Activated naive CD4-positive, alpha-beta T cell treated with anti-CD3 and anti-CD28 coated beads, Interleukin-2, amount 10 ng/mL, durations not matched to agents 7 days and 5 days (primary cell): Measurements from ENCODE around the gene KCNK7.
"Not testable (repeated sequence)": the region's sequence is repeated elsewhere in the genome, so short reads cannot be mapped to it uniquely, and the experiment has no call there.

Experiments
- CTCF ChIA-PET: fragments of 350-600 bp; sonication (Branson Sonifier 250); formaldehyde crosslinking; loops from one replicate; lab custom pipeline; 2021; ENCODE audit warnings: antibody characterized with exemption; lab: Charles Lee
- DNase-seq: peaks from one replicate; pipeline ENCODE4 v3.0.0-alpha.2; 2020
- H3K27ac Mint-ChIP-seq: one replicate; pipeline ENCODE4 v1.8.0; 2021; ENCODE audit warnings: mild to moderate bottlenecking, moderate library complexity, mixed read lengths
- H3K27me3 Mint-ChIP-seq: one replicate; pipeline ENCODE4 v1.8.0; 2021; ENCODE audit warnings: mild to moderate bottlenecking, mixed read lengths
- H3K36me3 Mint-ChIP-seq: one replicate; pipeline ENCODE4 v1.8.0; 2021; ENCODE audit warnings: mixed read lengths
- H3K4me1 Mint-ChIP-seq: one replicate; pipeline ENCODE4 v1.8.0; 2021; ENCODE audit warnings: mixed read lengths
- H3K4me3 Mint-ChIP-seq: one replicate; pipeline ENCODE4 v1.8.0; 2021; ENCODE audit warnings: mild to moderate bottlenecking, moderate library complexity, mixed read lengths
- H3K9me3 Mint-ChIP-seq: one replicate; pipeline ENCODE4 v1.8.0; 2021; ENCODE audit warnings: mixed read lengths

The KCNK7 gene

GRCh38 chr11:65574109-65574810, 21.3 kb downstream of the KCNK7 start:
- CTCF ChIA-PET: interaction anchor here (0.7 to 5.6 kb wide), 8 partner anchors 13 to 33 kb away, joined by 3 to 95 read pairs (median 26); no protein-coding TSS in a partner anchor
- Mint-ChIP-seq H3K4me3 (peak overlapping the region; percentile 85), H3K27me3 (peaks cover 8% of the 10 kb centered on the region), H3K27ac (peak overlapping the region; percentile 97), H3K4me1 (peaks cover 62% of the 10 kb centered on the region), H3K9me3 (no peaks in the 10 kb centered on the region), H3K36me3 (peaks cover 27% of the 10 kb centered on the region)
- DNase-seq: peak; percentile 92

DNA sequence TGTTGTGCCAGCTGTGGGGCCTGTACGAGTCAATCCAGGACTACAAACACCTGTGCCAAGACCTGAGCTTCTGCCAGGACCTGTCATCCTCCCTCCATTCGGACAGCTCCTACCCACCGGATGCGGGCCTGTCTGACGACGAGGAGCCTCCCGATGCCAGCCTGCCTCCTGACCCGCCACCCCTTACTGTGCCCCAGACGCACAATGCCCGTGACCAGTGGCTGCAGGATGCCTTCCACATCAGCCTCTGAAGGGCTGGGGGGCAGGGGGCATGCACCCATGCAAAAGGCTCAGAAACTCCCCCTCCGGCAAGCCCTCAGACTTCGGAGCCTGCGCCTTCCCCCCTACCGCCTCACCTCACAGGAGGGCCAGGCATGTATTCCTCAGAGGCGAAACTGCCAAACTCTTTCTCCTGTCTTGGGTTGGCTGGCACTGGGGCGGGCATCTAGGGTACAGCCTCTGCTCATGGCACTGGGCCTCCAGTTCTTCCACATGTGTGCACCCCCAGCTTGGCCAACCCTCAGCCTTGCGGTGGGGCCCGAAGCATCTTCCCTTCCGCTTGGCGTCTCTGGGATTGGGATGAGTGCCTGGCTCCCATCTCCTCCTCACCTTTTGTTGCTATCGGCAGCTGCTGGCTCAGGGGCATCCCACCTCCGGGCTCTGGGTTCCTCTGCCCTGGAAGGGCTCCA, 22.1 kb downstream of the KCNK7 start:
- DNase-seq: peak; percentile 44
- H3K4me1 Mint-ChIP-seq: peaks cover 63% of the 10 kb centered on the region
- CTCF ChIA-PET: interaction anchor here (0.7 to 5.6 kb wide), 9 partner anchors 14 to 286 kb away, joined by 3 to 95 read pairs (median 4); partner anchors contain the start of gene PCNX3
- peaks cover 8% of the 10 kb centered on the region for H3K27me3 Mint-ChIP-seq
- peak overlapping the region; percentile 88 for H3K27ac Mint-ChIP-seq
- H3K4me3 Mint-ChIP-seq: peak overlapping the region; percentile 78
- no peaks in the 10 kb centered on the region for H3K9me3 Mint-ChIP-seq
- H3K36me3 Mint-ChIP-seq: peaks cover 29% of the 10 kb centered on the region

GRCh38 chr11:65572356-65573051, 23.1 kb downstream of the KCNK7 start, which contains the start of gene FAM89B:
Gene FAM89B (plus strand): TSS chr11:65572538. CDS start chr11:65572670, 132 bp downstream.
- peak within 1 kb of the TSS; percentile 93 for H3K4me3 Mint-ChIP-seq
- peaks cover 63% of the 10 kb centered on the region for H3K4me1 Mint-ChIP-seq
- H3K9me3 Mint-ChIP-seq: no peaks in the 10 kb centered on the region
- peaks cover 29% of the 10 kb centered on the region for H3K36me3 Mint-ChIP-seq
- DNase-seq: peak; percentile 96
- CTCF ChIA-PET: interaction anchor here (0.7 to 5.6 kb wide), 14 partner anchors 12 to 287 kb away, joined by 3 to 95 read pairs (median 6); partner anchors contain the start of gene PCNX3
- H3K27me3 Mint-ChIP-seq: peaks cover 8% of the 10 kb centered on the region
- H3K27ac Mint-ChIP-seq: peak within 1 kb of the TSS; percentile 98

DNA sequence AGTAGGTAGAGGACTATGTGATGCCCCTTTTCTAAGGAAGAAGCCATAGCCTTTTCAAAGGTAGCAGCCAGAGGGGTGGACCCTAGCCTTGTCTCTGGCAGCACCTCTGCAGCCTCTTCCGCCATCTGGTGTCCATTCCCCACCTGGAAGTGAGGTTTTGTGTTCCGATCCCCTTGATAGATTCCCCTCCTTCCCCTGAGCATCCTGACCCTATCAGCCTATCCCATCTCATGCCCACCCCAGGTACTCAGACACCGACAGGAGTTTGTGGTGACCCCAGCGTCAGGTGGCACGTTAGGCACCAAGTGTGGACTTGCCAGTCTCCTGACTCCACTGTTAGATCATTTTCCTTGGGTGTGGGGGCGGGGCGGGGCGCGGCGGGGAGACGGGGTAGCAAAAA, 23.7 kb downstream of the KCNK7 start:
- Mint-ChIP-seq H3K27ac (peak overlapping the region; percentile 98), H3K4me1 (peaks cover 62% of the 10 kb centered on the region)
- CTCF ChIA-PET: interaction anchor here (0.6 to 5.6 kb wide), 13 partner anchors 11 to 50 kb away, joined by 3 to 95 read pairs (median 8); no protein-coding TSS in a partner anchor

DNA sequence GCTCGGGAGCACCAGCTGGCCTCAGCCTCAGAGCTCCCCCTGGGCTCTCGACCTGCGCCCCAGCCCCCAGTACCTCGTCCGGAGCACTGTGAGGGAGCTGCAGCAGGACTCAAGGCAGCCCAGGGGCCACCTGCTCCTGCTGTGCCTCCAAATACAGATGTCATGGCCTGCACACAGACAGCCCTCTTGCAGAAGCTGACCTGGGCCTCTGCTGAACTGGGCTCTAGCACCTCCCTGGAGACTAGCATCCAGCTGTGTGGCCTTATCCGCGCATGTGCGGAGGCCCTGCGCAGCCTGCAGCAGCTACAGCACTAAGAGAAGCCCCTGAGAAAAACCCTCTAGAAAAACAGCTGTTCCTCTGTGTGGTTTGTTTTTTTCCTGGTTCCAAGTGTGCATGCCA, 24.2 kb downstream of the KCNK7 start:
- Mint-ChIP-seq H3K4me3 (peak overlapping the region; percentile 93), H3K27me3 (peaks cover 8% of the 10 kb centered on the region), H3K27ac (peak overlapping the region; percentile 98), H3K4me1 (peaks cover 64% of the 10 kb centered on the region), H3K36me3 (peaks cover 29% of the 10 kb centered on the region), H3K9me3 (no peaks in the 10 kb centered on the region)
- CTCF ChIA-PET: interaction anchor here (0.6 to 5.6 kb wide), 11 partner anchors 11 to 49 kb away, joined by 3 to 95 read pairs (median 9); no protein-coding TSS in a partner anchor
- DNase-seq: no peak

More for the DNA sequence above, 23.7 kb downstream of the KCNK7 start:
- Mint-ChIP-seq H3K27me3 (peaks cover 8% of the 10 kb centered on the region), H3K4me3 (peak overlapping the region; percentile 93), H3K36me3 (peaks cover 29% of the 10 kb centered on the region), H3K9me3 (no peaks in the 10 kb centered on the region)
- DNase-seq: peak; percentile 60

DNA sequence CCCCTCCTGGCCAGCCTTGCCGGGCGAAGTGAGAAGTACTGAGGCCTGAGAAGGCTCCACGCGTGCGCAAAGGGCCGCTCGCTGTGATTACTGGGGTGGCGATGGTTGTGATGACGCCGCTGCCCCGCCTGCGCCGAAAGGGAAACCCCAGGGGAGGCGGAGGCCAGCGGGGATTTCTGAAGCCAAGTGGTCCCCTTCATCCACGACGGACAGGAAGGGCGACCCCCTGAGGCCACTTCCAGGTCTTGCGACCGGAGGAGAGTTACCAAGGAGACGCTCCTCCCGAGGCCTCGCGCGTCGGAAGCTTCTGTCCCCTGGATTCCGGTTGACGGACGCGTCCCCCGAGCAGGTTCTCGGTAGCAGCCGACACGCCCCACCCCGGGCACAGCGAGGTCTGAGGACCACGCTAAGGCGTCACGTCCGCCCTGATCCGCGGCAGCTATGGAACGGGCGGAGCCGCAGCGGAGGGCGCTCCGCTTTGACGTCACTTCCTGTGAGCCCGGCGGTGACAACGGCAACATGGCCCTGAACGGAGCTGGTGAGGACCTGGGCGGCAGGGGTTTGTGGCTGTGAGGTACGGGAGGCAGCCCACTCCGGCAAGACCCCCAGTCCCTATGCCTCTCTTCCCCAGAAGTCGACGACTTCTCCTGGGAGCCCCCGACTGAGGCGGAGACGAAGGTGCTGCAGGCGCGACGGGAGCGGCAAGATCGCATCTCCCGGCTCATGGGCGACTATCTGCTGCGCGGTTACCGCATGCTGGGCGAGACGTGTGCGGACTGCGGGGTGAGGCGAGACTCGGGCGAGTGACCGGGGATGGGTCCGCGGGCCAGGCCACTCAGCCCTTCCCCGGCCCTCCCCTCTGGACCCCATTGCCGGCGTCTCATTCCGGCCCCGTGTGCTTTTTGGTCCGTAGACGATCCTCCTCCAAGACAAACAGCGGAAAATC, 25.4 kb downstream of the KCNK7 start, which contains the start of gene ZNRD2:
TSS of gene ZNRD2 (plus strand) at position 505 of the 946 bp plus-strand sequence. CDS start at position 520, 15 bp downstream.
- H3K4me1 Mint-ChIP-seq: peaks cover 72% of the 10 kb centered on the region
- H3K4me3 Mint-ChIP-seq: peak within 1 kb of the TSS; percentile 93
- peak within 1 kb of the TSS; percentile 98 for H3K27ac Mint-ChIP-seq
- CTCF ChIA-PET: interaction anchor here (0.9 to 5.6 kb wide), 9 partner anchors 10 to 45 kb away, joined by 3 to 95 read pairs (median 18); no protein-coding TSS in a partner anchor
- H3K27me3 Mint-ChIP-seq: peaks cover 8% of the 10 kb centered on the region
- peak; percentile 99 for DNase-seq
- H3K9me3 Mint-ChIP-seq: no peaks in the 10 kb centered on the region
- H3K36me3 Mint-ChIP-seq: peaks cover 29% of the 10 kb centered on the region

- Mint-ChIP-seq H3K9me3 (no peaks in the 10 kb centered on the region), H3K27me3 (peaks cover 4% of the 10 kb centered on the region), H3K27ac (peak overlapping the region; percentile 98), H3K36me3 (peaks cover 23% of the 10 kb centered on the region), H3K4me1 (peaks cover 74% of the 10 kb centered on the region), H3K4me3 (peak overlapping the region; percentile 93)
- no peak for DNase-seq
- CTCF ChIA-PET: interaction anchor here (1.2 to 5.6 kb wide), 3 partner anchors 17 to 45 kb away, joined by 3 to 95 read pairs (median 24); no protein-coding TSS in a partner anchor
These were observed 26.2 kb downstream of the KCNK7 start for GRCh38 chr11:65569164-65569972.

DNA sequence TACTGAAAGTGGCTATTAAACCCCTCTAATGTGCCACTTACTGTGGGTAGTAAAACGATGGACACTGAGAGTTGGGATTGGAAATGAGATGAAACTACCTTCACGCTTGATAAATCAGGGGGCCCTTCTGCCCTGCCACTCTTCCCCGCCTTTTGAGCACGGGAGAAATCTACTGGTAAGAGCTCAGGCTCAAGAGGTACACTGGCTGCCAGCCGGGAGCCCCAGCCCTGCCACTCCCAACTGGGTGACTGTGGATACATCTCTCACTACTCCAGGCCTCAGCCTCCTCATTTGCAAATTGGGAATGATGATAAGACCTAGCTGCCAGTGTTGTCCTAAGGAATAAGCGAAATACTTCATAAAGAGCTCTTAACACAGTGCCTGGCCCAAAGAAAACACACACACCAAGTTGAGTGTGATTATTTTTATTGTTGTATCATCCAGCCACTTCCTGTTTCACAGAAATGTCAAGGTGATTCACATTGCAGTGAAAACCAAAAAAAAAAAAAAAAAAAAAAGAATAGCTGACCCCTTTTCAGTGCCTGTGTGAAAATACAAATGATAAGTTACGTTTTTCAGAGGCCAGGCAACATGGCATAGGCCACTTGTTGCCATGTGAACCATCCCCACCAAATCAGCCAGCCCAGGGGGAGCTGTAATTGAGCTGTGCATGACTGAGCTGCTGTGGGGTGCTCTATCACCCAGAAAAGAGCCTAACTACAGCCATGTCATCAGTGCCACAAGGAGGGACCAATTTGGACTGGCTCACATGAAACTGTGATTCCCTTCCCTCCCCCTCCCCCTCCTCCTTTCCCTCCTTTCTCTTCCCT, 29.8 kb downstream of the KCNK7 start:
- Mint-ChIP-seq H3K36me3 (peaks cover 16% of the 10 kb centered on the region), H3K4me1 (peaks cover 61% of the 10 kb centered on the region), H3K9me3 (no peaks in the 10 kb centered on the region), H3K27ac (peak overlapping the region; percentile 97), H3K4me3 (peak overlapping the region; percentile 29), H3K27me3 (peaks cover 5% of the 10 kb centered on the region)
- peak; percentile 61 for DNase-seq
- CTCF ChIA-PET: interaction anchor here (0.6 to 2.2 kb wide), 7 partner anchors 9 to 279 kb away, joined by 3 to 13 read pairs (median 6); no protein-coding TSS in a partner anchor

- Mint-ChIP-seq H3K4me1 (peaks cover 64% of the 10 kb centered on the region), H3K36me3 (peaks cover 14% of the 10 kb centered on the region), H3K4me3 (peak overlapping the region; percentile 29), H3K27ac (peak overlapping the region; percentile 97)
- peak; percentile 50 for DNase-seq
- CTCF ChIA-PET: interaction anchor here (1.2 to 2.2 kb wide), 4 partner anchors 8 to 24 kb away, joined by 4 to 13 read pairs (median 6); no protein-coding TSS in a partner anchor
- not testable (repeated sequence) for H3K27me3 Mint-ChIP-seq, H3K9me3 Mint-ChIP-seq
These were observed 30.6 kb downstream of the KCNK7 start for GRCh38 chr11:65564879-65565559.

- Mint-ChIP-seq H3K27ac (peak overlapping the region; percentile 40), H3K27me3 (peaks cover 16% of the 10 kb centered on the region), H3K36me3 (peaks cover 5% of the 10 kb centered on the region), H3K4me3 (no peak overlapping the region), H3K9me3 (no peaks in the 10 kb centered on the region), H3K4me1 (peaks cover 63% of the 10 kb centered on the region)
- DNase-seq: no peak
- CTCF ChIA-PET: interaction anchor here (0.9 kb wide), 1 partner anchor 12 kb away, joined by 3 read pairs; no protein-coding TSS in a partner anchor
These were observed 32.0 kb downstream of the KCNK7 start for GRCh38 chr11:65563601-65564000.

DNA sequence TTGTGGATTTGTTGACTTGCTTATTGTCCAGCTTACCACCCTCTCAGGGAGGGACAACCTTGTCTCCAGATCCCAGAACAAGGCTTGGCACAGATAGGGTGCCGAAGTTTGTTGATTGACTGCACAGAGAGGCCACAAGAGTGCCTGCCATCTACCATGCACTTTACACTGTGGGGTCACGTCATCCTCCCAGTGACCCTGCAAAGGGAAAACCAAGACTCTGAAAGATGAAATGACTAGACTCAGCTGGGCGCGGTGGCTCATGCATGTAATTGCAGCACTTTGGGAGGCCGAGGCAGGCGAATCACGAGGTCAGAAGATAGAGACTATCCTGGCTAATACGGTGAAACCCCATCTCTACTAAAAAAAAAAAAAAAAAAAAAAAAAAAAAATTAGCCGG, 32.8 kb downstream of the KCNK7 start:
- no peak overlapping the region for H3K4me3 Mint-ChIP-seq
- H3K27ac Mint-ChIP-seq: peak overlapping the region; percentile 77
- H3K4me1 Mint-ChIP-seq: peaks cover 56% of the 10 kb centered on the region
- peaks cover 17% of the 10 kb centered on the region for H3K27me3 Mint-ChIP-seq
- CTCF ChIA-PET: interaction anchor here (0.7 to 4.2 kb wide), 3 partner anchors 9 to 23 kb away, joined by 3 to 18 read pairs (median 3); partner anchors contain the start of genes FAM89B and ZNRD2
- DNase-seq: no peak
- H3K36me3 Mint-ChIP-seq: no peaks in the 10 kb centered on the region
- H3K9me3 Mint-ChIP-seq: no peaks in the 10 kb centered on the region
